HG03378 (cell line): ENCODE results near the gene CCM2.

Source experiments
- ATAC-seq: cut with Tn5 transposase; IDR thresholded peaks from one replicate; pipeline ENCODE4 v1.9.1; 2021; ENCODE audit warnings: mild to moderate bottlenecking, moderate library complexity; ENCODE audit not compliant: unreplicated experiment

CCM2 gene

DNA sequence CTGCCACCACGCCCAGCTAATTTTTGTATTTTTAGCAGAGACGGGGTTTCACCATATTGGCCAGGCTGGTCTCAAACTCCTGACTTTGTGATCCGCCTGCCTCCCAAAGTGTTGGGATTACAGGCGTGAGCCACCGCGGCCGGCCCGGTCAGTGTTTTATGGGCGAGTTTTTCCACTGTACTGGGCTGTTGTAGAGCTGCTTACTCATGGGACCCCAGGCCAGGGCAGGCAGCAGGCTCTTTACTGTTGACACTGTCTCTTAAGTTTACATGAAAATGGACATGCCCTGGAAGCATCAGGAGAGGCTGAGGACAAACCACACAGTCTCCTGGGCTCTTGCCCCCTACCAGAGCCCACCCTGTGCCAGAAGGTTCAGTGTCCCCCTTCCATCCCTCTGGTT, 77.6 kb downstream of the CCM2 start:
- ATAC-seq = no peak

DNA sequence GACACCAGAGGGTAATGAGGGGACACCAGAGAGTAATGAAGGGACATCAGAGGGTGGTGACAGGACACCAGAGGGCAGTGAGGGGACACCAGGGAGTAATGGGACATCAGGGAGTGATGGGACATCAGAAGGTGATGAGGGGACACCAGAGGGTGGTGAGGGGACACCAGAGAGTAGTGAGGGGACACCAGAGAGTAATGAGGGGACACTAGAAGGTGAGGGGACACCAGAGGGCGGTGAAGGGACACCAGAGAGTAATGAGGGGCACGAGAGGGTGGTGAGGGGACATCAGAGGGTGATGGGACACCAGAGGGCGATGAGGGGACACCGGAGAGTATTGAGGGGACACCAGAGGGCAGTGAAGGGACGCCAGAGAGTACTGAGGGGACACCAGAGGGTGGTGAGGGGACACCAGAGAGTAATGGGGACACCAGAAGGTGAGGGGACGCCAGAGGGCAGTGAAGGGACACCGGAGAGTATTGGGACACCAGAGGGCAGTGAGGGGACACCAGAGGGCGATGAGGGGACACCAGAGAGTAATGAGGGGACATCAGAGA, 78.2 kb downstream of the CCM2 start:
- ATAC-seq = no peak

GRCh38 chr7:45080265-45080957, 80.4 kb downstream of the CCM2 start:
- ATAC-seq = no peak

- ATAC-seq = no peak
Measured at GRCh38 chr7:45080958-45081669, 81.1 kb downstream of the CCM2 start.

DNA sequence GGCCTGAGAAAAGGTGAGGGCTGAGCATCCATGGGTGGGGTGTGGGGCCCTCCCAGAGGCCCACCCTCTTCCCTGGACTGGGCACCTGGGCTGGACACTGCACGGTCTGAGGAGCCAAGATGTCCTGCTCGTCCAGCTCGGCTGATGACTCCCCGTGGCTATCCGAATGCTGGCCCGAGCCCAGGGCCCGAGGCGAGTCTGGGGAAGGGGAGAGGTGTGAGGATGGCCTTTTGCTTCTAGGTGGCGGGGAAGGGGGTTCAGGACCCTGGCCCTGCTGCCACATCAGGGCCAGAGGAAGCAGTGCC, 81.6 kb downstream of the CCM2 start:
- no peak for ATAC-seq

DNA sequence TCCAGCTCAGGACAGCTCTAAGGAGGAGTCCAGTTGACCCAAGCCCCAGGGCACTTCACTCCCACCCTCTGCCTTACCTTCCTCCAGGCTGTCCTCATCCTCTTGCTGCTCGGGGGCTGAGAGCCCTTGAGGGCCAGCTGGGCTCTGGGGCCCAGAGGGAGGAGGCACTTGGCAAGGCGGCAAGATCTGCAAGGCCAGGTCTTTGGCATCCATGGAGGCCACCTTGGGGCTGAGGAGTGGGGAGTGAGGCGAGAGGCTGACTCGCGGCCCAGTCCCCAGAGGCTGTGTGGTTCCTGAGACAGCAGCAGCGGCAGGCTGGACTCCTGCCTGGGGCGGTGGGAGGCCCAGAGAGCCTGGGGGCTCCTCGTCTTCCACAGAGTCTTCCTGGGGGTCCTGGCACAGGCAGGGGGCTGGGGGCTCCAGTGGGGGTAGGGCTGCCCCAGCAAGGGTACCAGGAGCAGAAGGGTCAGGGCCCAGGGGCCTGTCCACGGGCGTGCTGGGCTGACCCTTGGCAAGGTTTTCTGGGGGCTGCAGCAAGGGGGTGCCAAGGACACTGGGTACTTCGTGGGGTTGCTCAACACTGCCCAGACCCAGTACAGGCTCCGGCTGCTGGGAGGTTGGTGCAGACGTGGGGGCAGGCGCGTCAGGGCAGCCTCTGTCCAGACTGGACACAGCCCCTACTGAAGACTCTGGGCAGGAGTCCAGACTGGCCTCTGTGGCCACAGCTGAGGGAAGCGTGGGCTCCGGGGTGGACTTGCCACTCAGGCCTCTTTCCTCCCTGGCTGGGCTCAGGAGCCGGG, 82.2 kb downstream of the CCM2 start:
- no peak for ATAC-seq

- no peak for ATAC-seq
Measured at GRCh38 chr7:45082831-45083331, 82.9 kb downstream of the CCM2 start.

GRCh38 chr7:45084336-45084735, 84.3 kb downstream of the CCM2 start:
- no peak for ATAC-seq

DNA sequence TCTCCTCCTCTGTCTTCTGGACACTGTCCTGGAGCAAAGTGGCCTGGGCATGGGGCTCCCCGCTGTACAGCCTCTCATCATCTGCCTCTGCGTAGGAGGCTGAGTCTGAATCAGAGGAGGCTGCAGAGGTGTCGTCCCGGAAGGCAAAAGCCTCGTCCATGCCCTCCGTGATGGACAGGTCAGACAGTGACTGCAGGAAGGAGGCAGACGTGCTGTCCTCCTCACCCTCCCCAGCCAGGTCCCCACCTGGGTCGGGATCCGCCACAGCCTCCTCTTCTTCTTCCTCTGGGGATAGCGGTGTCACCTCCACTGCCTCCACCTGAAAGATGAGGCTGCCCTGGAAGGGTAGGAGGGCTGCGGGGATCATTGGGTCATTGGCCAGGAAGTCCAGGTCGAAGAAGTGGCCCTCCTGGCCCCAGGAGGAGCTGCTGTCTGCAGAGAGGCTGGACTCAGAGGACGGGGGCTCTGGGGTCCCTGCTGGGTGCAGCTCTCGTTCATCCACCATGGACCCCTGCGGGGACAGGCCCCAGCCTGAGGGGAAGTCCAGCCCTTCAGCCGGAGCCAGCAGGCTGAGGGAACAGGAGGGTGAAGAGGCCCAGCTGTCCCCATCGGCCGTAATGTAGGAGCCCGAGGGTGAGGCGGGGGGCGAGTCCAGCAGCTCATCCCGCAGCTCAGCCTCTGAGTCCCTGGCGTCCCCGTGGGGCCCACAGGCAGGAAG, 85.1 kb downstream of the CCM2 start:
- no peak for ATAC-seq

DNA sequence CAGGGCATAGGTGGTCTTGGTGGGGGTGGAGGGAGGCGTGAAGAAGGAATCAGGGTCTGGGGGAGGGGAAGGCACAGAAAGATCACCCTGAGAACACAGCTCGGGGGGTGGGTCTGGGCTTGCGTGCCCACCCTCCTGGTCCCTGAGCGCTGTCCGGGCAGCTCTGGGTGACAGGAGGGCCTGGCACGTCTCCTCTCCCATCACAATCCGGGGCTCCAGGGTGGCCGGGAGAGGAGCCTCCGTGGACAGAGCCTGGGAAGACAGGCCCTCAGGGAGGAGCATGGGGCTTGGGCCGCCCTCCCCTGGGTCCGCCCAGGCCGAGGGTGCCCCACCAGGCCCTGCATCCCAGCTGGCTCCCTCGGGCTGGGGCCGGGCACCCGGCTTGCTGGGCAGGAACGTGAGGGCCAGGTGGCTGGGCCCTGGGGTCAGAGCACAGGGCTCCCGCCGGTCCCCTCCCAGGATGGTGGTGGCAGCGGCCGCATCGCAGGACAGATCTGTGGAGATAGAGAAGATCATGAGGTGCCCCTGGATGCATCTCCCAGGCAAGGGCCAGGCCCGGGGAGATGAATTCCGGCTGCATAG, 85.7 kb downstream of the CCM2 start:
- no peak for ATAC-seq

DNA sequence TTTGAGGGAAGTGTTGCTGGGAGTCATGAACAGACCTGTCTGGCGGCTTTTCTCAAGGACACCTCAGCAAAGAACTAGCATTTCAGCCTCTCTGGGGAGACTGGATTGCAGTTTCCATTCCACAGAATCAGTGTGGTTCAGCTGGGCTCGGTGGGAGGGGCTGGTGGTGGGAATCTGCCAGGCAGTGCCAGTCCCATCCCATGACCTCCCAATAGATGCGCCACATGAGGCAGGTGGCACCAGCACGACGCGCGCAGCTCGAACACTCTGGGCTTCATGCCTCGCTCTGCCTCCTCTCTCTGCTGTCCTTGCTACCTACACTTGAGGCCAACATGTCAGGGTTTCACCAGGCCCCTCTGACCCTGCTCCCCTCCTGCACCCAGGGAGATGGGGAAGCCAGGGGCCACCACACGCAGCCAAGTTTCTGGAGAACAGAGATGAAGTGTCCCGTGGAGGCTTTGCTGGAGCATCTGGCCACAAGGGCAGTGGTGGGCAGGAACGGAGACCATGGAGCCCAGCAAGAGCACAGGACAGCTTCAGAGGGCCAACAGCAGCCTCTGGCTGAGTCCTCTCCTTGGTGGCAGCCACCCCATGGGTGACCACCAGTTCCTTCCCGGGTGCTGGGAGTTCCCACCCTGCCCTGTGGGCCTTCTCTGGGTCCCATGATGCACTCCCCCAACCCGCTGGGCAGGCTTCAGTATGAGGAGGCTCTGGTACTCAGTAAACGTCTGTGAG, 86.5 kb downstream of the CCM2 start:
- no peak for ATAC-seq

GRCh38 chr7:45087301-45088145, 87.5 kb downstream of the CCM2 start:
- ATAC-seq = no peak

GRCh38 chr7:45088146-45088701, 88.2 kb downstream of the CCM2 start:
- ATAC-seq = no peak

- ATAC-seq = no peak
Measured at GRCh38 chr7:45088821-45089340, 88.9 kb downstream of the CCM2 start, which contains the start of gene NACAD. Gene NACAD, minus strand, starts transcription at chr7:45088969. Its CDS starts 75 bp downstream, at chr7:45088894.

- no peak for ATAC-seq
Measured at GRCh38 chr7:45089341-45089891, 89.4 kb downstream of the CCM2 start.

DNA sequence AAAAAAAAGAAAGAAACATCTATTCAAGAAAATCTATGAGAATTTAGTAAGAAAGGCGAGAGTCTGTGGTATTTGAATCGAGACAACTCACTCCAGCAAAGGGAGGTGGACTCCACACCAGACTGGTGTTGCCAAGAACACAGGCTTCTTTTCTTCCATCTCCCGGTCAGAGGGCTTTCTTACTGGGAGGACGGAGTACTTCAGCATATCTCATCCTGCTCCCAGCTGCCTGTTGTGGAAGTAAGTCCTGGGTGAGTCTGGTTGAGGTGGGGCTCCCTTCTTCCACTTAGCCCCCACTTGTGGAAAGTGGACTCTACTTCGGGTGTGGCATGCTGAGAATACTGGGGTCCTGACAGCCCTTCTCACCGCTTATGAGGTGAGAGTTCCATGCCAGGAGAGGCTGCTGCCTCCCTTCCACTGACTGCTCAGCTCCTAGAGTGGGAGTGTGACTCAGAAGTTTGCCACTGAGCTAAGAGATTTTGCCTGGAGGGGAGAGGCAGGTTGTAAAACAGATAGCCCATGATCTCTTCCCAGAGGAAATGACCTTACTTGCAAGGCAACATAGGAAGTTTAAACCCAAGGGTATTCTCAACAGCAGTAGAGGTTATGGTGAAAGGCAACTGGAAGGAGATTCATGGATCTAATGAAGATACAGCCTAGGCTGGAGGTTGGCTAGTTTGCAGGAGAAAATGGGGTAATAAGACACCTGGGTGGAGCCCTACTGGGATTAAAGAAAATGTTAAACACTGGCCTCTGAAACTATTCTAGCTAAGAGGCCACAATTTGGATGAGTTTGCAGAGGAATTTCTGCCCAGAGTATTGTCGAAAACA, 92.3 kb downstream of the CCM2 start:
- no peak for ATAC-seq

- ATAC-seq = no peak
Measured at GRCh38 chr7:45092931-45093235, 92.9 kb downstream of the CCM2 start.
